HuH-7.5 (cell line): Measurements from ENCODE around the gene GMDS.

Experiments
- DNase-seq: peaks from one replicate; pipeline ENCODE4 v3.0.0; 2011; ENCODE audit warnings: low spot score

GMDS gene

DNA sequence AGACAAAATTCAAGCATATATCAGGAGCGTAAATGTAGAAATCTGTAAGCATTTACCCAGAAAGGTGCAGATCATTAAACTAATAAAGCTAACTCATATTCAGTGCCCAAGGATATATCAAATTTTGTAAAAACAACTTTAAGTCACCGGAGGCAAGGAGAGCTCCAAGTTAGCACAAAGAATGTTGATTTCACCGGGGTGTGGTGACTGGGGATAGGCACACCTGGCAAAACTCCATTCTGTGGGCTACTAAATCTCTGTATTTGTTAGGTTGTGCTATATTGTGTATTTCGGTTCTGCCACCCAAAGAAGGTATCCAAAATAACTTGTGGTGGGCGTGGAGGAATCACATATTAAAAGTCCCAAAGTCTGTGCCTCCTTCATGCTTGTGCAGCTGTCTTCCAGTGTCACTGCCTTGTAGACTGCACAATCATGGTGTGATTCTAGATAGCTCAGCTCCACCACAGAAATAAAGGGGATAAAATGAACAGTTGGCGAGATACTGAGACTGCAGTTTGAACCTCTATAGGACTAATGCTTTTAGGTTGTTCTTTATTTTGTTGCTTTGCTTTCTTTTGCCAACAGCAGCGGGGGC is 111.6 kb downstream of the GMDS start:
- DNase-seq, result no peak

DNA sequence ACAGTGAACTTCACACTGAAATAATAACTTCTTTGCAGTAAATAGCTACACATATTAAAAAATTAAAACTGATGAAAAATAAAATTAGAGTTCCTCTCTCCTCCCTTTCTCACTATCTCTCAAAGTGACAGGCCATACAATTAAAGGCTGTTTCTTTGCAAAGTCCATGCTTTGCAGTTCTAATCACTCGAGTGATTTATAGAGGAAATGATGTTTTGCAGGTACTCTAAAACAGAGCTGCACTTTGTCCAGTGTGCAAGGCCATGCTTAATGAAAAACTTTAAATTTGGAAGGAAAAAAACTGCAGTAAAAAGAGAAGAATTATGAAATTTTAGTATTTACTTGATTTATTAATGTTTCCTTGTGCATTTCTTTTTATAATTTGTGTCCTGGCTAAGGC is 112.5 kb downstream of the GMDS start:
- no peak for DNase-seq

GRCh38 chr6:2132416-2132815 is 113.0 kb downstream of the GMDS start:
- no peak for DNase-seq

- DNase-seq, result no peak
Measured at GRCh38 chr6:2129182-2129621, 116.2 kb downstream of the GMDS start.

- DNase-seq, result no peak
Measured at GRCh38 chr6:2127484-2127911, 117.9 kb downstream of the GMDS start.

DNA sequence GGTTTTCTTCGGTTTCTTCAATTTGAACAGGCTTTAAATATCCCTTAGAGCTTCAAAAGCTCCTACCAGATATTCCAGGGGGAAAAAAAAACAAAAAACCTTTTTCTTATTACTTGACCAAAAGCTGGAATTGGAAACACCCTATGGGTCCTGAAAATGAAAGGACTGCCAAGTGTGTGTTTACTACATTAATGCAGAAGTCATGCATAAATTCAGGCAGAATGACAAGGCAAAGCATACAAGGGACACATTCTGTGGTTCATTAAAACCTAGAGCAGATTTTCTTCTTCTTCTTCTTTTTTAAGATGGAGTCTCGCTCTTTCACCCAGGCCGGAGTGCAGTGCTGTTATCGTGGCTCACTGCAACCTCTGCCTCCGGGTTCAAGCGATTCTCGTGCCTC is 119.1 kb downstream of the GMDS start:
- no peak for DNase-seq

GRCh38 chr6:2125158-2125557 is 120.2 kb downstream of the GMDS start:
- DNase-seq, result no peak

GRCh38 chr6:2124260-2124709 is 121.1 kb downstream of the GMDS start:
- DNase-seq, result no peak

- DNase-seq, result no peak
Measured at GRCh38 chr6:2120912-2121311, 124.5 kb downstream of the GMDS start.

DNA sequence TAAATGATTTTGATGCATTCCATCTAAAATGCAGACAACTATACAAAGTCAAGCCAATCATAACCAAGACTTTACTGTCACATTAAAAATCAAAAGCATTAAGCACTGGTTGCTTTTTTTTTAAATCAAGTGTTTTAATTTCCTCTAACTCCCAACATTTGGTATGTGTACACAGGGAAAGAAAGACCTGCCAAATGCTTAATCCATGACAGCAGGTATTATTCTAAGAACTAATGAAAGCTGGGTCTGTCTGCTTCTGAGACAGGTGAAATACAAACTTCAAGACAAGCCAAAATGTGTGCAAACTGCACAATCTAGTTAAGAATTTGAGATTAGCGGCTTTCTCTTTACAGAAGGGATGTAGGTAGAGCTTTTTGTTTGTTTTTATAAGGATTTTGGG is 126.1 kb downstream of the GMDS start:
- DNase-seq, result no peak

DNA sequence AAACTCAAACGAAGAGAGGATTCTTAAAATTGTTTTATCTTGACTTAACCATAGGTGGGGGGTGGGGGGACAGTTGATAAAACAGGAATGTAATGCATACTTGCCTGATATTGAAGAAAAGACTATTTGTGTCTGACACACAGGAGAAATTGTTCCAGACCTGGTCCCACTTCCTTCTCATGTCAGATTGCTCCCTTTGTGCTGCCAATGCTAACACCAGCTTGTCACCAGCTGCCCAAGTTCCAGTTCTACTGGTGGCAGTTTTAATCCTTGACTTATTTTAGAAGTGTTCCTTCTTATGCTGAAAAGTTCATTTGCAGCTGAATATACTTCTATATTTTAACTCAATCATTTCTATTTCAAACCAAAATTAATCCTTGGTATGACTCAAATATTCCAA is 127.3 kb downstream of the GMDS start:
- DNase-seq, result no peak

- no peak for DNase-seq
Measured at GRCh38 chr6:2117447-2117846, 128.0 kb downstream of the GMDS start.

- DNase-seq, result no peak
Measured at GRCh38 chr6:2116496-2116895, 128.9 kb downstream of the GMDS start.

- DNase-seq, result no peak
Measured at GRCh38 chr6:2114100-2114499, 131.3 kb downstream of the GMDS start.

DNA sequence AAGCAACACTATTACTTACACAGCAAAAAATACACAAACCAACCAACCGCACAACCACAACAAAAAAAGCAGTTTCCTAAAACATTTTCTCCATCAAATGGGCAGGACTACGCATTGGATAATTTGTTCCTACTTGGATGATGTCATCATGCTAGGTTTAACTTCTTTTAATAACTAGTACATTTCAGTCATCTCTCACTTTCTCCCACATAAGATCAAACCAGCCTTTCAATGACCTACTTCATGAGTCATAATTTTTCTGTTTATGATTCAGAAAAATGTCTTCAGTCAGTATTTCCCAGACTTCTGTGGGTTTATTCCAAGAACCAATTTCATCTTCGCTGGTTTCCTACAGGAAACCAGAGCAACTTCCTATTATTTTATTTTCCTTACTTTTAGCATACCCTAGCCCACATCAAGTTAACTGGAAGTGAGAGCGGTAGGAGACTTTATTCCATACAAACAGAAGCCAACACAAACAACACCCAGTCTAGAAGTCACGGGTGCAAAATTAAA is 134.2 kb downstream of the GMDS start:
- DNase-seq, result no peak

DNA sequence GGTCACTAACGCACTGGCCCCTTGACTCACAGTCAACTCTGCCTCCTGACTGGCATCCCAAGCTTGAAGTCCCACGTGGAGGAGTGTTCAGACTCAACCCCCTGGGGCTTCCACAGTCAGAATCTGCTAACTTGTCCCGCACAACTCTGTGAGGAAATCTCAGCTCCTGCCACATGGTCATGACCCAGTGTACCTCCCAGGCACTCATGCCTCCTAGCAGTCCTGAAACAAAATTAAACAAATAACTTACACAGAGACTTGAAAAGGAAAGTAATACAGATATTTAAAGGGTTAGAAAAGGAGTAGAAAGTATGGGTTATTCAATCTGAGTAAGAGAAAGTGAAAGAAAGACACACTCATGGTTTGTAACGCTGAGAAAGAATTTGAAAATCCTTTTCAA is 134.9 kb downstream of the GMDS start:
- no peak for DNase-seq

DNA sequence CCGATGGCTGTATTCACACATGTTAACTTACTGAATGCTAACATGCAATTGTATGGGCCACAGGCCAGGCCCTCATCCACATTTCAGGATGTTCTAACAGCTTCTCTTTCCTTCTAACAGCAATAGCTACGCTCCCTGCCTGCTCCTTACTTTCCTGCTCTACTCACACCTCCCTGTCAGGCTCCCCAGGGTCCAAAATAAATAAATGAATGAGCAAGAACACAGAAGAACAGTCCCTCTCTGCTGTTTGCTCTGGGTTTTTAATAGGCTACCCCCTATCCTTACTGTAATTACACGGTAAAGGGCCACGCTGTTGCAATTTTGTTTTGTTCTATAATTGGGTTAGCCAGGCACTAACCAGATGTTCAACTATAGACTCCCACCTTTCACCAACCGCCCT is 135.6 kb downstream of the GMDS start:
- no peak for DNase-seq

GRCh38 chr6:2108700-2109306 is 136.6 kb downstream of the GMDS start:
- DNase-seq, result no peak

DNA sequence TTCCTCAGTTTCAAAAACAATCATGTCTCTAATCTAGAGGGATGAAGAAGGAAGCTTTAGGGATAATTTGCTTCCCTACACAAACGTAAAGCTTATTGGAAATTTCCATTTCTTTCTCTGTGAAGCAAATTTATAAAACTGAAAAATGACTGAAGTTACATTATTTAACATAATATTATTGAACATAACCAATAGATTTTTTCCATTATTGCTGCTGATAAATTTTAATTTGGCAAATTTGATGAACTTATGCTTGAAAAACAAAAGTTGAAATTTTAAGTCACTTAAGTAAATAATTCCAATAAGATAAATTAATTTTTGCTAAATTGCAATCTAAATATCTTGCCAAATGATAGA is 140.9 kb downstream of the GMDS start:
- DNase-seq, result no peak

DNA sequence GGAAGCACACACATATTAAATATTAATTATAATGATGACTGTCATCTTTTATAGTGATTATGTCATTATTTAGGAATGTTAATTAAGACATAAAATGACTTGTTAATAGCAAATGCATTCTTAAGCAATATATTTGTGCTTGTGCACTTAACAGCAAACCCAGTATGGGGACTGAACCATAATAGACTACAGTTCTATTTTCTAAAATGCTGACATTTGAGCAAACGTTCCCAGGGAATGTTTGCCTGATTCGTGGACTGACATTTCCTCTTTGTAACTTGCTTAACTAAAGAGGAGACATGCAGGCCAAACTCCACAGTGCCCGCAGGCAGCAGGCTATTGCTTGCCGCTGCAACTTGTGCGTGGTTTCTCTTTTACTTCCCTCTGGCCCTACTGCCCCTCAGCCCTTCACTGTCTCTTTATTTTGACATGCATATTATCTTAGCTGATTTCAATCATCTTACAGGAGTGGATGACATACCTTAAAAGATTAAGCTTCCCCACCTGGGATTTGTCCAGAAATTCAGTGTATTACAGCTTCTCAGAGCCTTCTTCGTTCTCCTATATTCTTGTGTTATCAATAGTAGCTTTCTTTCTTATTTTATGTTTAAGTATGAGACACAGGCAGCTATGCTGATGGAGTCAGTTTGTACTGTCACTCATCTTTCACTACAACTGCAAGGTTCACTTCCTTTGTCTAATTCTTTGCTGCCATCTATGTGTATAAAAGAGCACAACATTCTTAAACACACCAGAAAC is 141.5 kb downstream of the GMDS start:
- DNase-seq, result peak; percentile 16

DNA sequence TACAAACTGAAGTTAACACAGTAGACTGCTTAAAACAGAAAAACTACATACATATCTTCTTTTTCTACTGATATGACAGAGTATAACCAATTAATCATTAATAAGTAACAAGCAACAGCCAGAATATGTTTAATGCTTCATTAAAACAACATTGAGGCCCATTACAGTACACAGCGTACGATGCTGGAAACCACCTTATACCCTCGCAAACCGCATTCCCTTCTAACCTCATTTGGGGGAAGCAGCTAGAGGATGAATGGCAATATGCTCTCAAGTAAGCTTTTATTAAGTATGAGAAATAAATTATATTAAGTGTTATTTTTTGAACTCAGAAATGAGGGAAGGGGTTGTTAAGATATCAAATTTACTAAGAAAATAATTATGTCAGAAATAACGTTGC is 142.4 kb downstream of the GMDS start:
- DNase-seq, result no peak

GRCh38 chr6:2102316-2102883 is 143.0 kb downstream of the GMDS start:
- DNase-seq, result no peak

DNA sequence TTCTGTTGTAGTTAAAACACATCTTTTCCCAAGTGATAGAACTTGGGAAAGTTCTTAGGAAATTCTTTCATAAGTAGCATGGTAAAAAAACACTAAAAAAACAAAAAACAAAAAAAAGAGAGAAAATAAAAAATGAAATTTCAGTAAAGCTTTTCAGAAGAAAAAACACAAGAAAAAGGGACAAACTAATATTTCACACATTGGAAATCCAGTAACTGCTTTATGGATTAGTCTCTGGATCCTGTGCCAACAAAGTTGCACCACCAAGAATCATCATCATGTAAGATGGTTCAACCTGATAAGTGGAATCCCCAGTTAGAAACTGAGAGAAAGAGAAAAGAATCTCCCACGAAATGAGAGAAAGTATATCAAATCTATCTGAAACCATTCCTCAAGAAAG is 144.2 kb downstream of the GMDS start:
- no peak for DNase-seq
